Pulmonary artery endothelial cell (primary cell): ENCODE results near the gene SLC27A1. TPM values are rescaled to one million over a fixed set of nuclear protein-coding genes. Genes with fewer than 3 reads are reported as not detected.

Source experiments
- DNase-seq: peaks from one replicate; pipeline ENCODE4 v3.0.0-alpha.2; 2011; ENCODE audit warnings: low read depth, low spot score
- total RNA-seq: library from RNA; depleted of rRNA; stranded (reverse); fragments of >200 nt; gene quantifications from 2 replicates; pipeline ENCODE4 v1.2.3, GENCODE V29; 2014

SLC27A1 gene
- 9.8 and 10.0 TPM in 2 replicates for total RNA-seq

DNA sequence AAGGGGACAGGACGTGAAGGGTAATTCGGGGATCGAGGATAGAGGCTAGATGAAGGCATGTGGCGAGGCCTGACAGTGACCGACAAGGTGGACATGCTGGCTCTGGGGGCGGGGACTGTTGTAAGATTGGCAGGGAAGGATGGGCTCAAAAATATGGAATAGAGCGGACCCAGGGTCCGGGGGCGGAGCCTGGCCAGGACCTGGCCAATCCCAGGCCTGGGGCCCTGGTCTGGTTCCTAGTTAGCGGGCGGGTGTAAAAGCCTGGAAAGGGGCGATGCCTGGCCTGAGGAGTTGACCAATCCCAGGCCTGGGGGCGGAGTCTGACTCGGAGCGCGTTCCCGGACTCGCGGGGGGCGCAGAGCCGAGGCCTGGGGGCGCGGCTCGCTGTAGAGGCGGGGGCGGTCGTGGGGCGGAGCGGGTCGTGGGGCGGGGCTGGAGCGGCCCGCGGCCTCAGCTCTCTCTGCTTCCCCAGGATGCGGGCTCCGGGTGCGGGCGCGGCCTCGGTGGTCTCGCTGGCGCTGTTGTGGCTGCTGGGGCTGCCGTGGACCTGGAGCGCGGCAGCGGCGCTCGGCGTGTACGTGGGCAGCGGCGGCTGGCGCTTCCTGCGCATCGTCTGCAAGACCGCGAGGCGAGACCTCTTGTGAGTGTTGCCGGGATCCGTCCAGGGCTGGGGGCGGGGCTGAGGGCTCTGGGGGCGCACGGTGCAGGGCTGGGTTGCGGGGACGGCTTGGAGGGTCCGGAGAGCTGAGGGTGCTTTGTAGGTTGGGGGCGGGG is at the start of gene SLC27A1:
Gene SLC27A1, plus strand, starts transcription at position 457 of the 774 bp plus-strand sequence. Its CDS starts 17 bp downstream, at position 474.
- peak; percentile 94 for DNase-seq

DNA sequence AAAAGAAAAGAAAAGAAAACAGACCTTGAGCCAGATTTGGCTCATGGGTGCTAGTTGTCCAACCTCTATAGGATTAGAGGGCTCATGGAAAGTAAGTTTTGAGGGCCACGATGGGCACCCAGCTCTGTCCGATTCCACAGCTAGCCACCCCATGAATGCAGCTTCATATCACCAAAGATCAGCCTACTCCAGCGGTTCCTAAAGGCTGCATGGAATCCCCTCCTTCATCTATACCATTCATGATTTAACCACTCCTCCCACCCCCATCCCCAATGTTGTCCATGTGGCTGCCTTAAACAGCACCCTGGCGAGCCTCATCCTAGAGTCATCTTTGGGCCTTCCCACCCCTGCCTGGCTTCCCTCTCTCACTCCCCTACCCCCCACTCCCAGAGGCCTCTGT is 48.4 kb upstream of the SLC27A1 start:
- DNase-seq: no peak

DNA sequence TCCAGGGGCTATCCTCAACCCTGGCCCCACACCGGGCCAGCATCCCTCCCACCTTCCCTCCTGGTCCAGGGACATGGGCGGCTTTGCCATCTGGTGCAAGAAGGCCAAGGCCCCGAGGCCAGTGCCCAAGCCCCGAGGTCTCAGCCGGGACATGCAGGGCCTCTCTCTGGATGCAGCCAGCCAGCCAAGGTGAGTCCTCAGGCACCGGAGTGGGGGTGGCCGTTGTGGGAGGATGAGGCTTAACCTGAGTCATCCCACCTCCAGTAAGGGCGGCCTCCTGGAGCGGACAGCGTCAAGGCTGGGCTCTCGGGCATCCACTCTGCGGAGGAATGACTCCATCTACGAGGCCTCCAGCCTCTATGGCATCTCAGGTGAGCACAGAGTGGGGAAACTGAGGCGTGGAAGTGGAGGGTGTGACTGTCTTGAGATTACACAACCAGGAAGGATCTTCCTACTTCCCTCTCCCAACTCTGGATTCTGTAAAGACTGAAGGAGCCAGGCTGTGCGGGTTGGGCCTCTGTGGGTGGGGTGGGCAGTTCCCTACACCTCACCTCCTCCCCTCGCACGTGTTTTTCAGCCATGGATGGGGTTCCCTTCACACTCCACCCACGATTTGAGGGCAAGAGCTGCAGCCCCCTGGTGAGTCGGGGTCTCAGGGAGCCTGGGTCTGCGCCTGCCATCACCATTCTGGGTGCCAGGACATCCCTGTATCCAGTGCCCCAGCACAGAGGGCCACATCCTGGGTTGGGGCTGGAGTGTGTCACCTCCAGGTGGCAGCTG is 46.7 kb upstream of the SLC27A1 start:
- DNase-seq: no peak

DNA sequence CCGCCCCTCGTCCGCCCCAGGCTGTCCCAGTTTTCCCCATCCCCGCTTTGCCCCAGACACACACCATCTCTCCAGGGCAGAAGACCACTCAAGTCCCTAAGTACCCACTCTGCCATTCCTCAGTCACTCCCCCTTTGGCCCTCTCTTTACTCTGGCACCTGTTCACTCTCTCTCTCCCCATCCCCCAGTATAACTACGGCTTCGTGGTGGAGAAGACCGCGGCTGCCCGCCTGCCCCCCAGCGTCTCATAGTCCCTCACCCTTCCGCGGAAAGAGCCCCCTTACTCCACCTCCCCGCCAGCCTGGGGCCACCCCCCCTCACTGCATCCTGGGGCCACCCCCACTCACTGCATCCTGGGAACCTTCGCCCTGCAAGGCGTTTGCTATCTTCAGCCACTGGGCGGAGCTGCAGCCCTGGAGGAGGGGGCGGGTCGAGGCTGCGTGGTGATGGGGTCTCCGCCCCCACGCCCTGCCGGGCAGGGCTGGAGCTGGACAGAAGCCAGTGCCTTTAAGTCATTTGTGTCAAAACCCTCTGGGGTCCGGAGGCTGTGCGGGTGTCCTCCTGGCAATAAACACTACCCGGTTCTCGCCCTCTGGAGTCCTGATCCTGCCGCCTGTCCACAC is 45.5 kb upstream of the SLC27A1 start:
- DNase-seq: no peak

DNA sequence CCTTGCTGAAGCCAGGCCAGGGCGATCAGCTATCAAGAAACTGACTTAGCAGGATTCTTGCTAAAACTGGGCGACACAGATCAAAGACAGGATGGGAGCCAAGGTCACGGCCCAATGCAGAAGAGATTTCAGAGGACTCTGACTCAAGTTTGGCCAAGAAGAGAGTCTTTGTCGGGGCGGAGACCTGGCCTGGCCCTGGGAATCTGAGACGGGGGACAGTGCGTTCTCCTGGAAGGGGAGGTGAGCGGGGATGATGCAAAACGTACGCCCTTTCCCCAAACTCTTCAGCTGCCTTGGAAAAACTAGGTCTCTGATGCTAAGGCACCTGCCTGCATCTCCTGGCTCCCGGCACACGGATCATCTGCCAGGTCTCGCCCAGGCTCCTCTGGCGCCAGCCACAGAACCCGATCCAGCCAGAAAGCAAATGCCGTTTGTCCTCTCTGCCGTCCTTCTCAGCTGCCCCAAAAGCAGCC is 40.6 kb upstream of the SLC27A1 start:
- DNase-seq: no peak

DNA sequence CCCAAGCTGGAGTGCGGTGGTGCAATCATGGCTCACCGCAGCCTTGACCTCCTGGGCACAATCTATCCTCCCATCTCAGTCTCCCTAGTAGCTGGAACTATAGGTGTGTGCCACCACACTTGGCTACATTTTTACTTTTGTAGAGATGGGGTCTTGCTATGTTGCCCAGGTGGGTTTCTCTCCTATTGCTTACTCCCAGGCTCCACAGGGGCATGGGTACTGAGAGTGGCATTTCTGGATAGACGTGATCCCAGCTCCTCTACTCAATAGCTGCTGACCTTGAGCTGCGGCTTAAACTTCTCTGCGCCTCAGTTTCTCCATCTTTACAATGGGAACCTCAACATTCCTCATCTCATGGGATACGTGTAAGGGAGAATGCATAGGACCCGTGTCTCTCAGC is 38.9 kb upstream of the SLC27A1 start:
- no peak for DNase-seq

DNA sequence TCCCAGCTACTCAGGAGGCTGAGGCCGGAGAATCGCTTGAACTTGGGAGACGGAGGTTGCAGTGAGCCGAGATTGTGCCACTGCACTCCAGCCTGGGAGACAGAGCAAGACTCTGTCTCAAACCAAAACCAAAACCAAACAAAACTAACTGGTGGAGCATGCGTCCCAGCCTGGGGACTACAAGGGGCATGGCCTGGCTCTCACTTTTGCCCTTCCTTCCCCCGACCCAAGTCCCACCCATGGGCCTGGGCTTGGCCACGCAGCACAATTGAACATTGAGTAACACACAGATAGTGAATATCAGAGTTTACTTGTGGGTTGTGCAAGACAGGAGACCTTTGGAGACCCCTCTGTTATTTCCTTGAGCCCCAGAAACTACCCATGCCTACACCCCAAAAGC is 35.1 kb upstream of the SLC27A1 start:
- no peak for DNase-seq

DNA sequence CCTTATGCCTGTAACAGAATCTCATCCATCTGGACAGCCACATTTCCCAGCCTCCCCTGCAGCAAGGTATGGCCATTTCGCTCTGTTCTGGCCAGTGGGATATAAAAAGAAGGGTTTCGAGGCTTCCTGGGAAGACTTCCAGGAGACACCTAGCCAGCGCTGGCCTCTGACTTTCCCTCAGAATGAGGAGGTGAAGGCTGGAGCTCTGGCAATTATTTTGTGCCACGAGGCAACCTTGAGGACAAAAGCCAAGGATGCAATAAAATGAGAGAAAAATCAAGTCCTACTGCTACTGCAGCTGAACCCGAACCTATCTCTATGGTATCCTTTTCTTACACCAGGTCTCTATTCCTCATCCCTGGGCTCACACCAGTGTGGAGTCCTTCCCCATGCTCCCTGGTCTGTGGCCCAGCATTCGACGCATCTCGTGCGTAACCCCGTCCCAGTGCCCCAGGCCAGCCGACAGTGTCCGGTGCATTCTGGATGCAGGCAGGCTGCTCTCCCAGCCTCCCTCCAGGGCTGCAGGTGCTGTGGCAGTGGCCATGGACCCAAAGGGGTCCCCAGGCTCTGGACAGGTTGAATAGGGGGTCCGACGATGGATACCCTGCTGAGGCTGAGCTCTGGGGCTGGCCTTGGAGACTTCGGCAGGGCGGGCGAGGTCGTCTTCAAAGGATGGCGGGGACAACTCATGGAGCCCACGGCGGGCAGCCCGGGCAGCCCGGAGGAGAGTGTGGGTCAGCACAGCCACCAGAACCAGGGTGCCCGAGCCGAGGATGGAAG is 34.0 kb upstream of the SLC27A1 start:
- no peak for DNase-seq

DNA sequence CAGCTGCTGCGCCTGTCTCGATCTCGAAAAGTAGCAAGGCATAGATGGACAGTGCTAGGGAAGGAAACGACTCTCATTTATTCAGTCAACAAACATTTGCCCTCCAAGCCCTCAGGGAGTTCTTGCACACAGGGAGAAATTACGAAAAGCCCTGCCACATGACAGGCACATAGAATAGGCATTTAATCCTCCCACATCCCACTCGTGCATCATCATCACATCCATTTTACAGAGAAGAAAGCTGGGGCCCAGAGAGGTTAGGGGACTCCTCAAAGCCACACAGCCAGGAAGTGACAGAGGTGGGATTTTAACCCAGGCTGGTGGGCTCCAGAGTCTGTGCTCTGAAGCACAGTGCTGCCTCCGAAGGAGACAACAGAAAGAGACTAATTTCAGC is 33.5 kb upstream of the SLC27A1 start:
- DNase-seq: no peak

DNA sequence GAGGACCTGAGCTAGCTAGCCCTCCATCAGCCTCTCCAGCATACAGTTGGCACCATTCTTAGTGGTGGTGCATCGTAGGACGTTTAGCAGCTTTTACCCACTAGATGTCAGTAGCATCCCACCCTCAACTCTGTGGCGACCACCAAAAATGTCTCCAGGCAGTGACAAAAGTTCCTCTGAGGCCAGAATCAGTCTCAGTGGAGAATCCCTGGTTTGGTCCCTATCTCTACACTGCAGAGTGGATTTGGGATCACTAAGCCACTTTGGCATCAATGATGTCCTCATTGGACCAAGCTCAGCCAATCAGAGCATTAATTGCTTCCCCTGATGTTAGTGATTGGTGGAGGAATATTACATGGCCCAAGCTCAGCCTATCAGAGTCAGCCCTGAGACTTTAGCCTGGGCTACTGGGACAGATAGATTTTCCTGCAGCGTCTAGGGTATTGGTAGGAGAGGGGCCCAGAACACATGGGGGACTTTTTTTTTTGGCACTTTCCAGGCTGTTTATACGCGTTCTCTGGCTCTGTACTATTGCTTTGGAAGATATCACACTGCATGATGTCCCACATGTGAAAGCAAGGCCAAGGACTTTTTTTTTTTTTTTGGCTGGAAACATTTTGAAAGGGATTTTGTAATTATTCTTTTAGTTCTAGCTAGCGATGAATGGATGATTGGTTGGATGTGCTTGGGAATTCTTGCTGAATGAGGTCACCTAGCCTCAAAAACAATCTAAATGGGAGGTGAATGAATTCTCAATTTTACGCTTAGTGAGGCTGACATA is 28.9 kb upstream of the SLC27A1 start:
- no peak for DNase-seq

DNA sequence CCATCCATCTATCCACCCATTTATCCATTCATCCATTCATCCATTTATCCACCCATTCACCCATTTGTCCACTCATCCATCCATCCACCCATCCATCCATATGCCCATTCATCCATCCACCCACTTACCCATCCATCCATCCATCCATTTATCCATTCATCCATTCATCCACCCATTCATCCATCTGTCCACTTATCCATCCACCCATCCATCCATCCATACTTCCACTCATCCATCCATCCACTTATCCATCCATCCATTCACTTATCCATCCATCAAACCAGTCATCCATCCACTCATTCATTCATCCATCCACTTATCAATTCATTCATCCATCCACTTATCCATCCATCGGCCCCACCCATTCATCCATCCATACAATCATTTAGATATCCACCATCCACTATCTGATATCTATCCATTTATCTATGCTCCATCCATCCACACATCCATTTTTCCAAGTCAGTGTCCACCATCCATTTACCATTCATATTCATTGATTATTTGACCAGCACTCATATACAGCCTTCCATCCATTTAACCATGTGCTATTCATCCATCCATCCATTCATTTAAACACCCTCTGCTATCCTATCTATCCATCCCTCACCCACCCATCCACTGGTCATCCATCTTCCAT is 24.7 kb upstream of the SLC27A1 start:
- DNase-seq: no peak

DNA sequence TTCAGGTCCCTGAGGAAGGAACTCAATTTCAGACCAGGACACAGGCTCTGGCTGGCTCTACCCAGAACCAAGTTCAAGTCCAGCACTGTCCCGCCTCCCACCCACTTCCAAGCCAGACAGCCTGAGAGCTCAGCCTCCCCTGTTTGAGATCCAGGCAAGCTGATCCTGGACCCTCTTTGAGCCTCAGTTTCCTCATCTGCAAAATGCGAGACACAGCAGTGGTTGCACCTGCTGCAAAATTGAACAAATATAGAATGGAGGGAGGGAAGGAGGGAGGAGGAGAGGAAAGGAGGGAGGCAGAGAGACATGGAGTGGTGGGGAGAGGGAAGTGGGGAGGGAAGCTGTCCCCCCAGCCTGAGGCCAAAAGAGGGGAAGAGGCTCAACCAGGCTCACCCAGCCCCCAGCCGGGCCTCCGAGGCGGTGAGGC is 22.6 kb upstream of the SLC27A1 start:
- no peak for DNase-seq

DNA sequence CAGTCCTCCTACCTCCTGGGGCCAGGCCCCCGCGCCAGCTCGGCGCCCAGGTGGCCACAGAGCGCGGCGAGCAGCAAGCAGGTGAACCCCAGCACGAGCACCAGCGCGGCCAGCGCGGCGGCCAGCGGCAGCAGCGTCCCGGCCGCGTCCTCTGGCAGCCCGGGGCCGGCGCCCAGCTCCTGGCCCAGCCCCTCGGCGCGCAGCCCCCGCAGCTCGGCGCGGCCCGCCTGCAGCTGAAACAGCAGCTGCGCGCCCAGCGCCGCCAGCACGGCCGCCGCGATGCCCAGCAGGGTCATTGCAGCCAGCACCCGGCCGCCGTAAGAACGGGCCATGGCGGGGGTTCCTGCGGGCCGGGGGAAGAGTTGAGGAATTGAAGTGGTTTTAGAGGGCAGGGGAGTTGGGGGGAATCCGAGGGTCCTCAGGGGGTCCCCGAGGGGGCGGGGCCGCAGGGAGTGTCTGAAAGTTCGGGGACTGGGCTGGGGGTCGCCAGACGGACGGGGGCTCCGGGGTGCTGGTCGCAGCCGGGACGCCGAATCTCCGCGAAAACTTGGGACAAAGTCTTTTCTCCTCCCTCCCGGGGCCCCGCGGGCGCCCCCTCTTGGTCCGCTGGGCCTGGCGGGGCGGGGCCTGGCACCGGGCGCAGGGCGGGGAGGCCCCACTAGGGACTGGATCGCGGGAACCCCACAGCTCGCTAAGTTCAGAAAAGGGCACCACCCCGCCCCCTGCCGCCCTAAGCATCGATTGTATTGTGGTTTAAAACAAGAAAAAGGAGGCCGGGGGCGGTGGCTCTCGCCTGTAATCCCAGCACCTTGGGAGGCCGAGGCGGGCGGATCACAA is 22.0 kb upstream of the SLC27A1 start, which contains the start of gene TMEM221:
Gene TMEM221, minus strand, starts transcription at position 538 of the 837 bp plus-strand sequence. Its CDS starts 206 bp downstream, at position 332.
- DNase-seq: no peak

DNA sequence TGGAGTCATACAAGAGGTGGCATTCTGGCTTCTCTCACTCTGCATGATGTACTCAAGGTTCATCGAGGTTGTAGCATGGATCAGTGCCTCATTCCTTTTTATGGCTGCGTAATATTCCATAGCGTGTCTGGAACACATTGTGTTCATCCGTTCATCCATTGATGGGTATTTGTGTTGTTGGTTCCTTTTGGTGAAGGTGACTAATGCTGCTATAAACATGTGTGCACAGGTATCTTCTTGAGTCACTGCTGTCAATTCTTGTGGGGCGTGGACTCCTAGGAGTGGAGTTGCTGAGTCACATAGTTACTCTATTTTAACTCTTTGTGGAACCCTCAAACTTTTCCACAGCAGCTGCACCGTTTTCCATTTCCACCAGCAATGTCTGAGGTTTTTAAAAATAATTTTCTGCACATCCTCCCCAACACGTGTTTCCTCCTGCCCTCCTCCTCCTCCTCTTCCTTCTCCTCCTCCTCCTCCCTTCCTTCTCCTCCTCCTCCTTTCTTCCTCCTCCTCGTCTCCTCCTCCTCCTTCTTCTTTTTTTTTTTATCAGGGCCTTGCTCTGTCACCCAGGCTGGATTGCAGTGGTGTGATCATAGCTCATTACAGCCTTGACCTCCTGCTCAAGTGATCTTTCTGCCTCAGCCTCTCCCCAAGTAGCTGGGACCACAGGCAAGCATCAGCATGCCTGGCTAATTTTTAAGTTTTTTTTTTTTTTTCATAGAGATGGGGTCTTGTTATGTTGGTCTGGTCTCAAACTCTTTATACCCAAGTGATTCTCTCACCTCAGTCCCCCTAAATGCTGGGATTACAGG is 19.9 kb upstream of the SLC27A1 start:
- no peak for DNase-seq

DNA sequence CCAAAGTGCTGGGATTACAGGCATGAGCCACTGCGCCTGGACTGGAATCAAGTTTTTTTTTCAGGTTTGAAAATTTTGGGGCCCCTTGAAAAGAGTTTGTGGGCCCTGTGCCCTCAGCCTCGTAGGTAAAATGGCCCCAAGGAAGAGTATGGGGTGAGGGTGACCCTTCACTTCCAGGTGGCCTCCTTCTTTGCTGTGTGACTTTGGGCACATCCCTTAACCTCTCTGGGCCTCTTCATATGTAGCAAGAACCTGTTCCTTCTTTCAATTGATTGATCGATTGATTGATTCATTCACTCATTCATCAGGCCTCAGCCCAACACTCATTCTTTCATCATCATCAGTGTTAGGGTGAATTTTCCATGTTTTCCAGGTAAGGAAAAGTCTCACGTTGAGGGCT is 18.5 kb upstream of the SLC27A1 start:
- DNase-seq: no peak

DNA sequence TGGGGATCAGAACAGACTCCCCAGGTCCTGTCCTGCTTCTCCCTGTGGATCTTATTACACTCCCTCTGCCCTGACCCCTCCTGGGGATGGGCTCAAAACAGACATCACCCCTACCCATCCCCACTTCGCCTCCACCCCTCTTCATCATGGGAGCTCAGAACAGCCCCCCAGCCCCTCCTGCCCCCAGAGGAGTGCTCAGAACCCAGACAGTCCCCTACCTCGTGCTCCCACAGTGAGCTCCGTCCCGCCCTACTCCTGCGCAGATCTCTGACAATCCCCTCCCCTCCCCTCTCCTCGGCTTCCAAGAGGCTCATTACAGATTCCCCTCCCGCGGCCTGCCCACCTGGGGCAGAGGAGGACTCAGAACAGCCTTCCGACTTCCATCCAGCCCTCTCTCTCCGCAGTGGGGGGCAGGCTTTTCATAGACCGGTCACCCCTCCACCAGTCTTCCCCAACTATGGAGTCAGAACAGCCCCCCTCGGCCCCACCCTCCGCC is 15.7 kb upstream of the SLC27A1 start:
- DNase-seq: no peak

DNA sequence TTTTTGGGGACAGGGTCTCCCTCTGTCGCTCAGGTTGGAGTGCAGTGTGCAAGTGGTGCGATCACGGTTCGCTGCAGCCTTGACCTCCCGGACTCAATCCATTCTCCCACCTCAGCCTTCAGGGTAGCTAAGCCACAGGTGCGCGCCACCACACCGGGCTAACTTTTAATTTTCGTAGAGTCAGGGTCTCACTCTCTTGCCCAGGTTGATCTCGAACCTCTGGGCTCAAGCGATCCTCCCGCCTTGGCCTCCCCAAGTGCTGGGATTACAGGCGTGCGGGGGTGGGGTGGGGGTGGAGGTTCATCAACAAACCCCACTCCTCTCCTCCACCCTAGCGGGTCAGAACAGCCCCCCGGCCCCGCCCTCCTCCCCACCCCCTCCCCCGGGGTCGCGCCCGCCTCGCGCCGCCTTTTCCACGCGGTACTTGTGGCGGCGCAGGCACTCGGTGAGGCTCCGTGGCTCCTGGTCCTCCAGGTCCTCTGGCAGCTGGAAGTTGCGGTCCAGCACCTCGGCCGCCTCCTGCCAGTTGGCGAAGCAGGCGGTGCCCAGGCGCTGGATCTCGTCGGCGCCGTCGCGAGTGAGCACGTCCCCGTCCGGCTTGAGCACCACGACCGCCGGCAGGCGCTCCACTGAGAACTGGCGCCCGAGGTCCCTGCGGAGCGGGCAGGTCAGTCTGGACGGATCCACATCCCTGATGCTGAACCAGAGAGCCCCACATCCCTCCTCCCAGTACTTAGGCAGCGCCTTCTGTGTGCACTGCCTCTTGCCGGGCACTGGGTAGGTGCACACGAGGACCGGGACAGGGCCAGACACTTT is 14.8 kb upstream of the SLC27A1 start:
- no peak for DNase-seq
